Upper lobe of right lung (tissue), 1 donor: ENCODE results near the gene LHX4. TPM values are rescaled to one million over a fixed set of nuclear protein-coding genes. Genes with fewer than 3 reads are reported as not detected.

Source experiments
- ATAC-seq: fragments of 200-7000 bp; cut with Tn5 transposase; one replicate; pipeline ENCODE4 v1.9.1; 2020; ENCODE audit warnings: mild to moderate bottlenecking, moderate library complexity
- DNase-seq: peaks from one replicate; pipeline ENCODE4 v3.0.0-alpha.2; 2020
- H3K27ac ChIP-seq: fragments of 200-600 bp; one replicate; pipeline ENCODE4 v1.8.0; 2022
- H3K27me3 ChIP-seq: fragments of 200-600 bp; one replicate; pipeline ENCODE4 v1.8.0; 2022; ENCODE audit warnings: mild to moderate bottlenecking
- H3K36me3 ChIP-seq: fragments of 200-600 bp; one replicate; pipeline ENCODE4 v1.8.0; 2022
- H3K4me1 ChIP-seq: fragments of 200-600 bp; one replicate; pipeline ENCODE4 v1.8.0; 2022
- H3K4me3 ChIP-seq: fragments of 200-600 bp; one replicate; pipeline ENCODE4 v1.8.0; 2022; ENCODE audit warnings: mild to moderate bottlenecking
- H3K9me3 ChIP-seq: fragments of 200-600 bp; one replicate; pipeline ENCODE4 v1.8.0; 2022
- CTCF ChIP-seq: fragments of 200-600 bp; IDR thresholded peaks from one replicate; pipeline ENCODE4 v1.8.0; 2022; ENCODE audit warnings: antibody characterized with exemption
- intact Hi-C: fragments of 100-400 bp; cut with DNase I; formaldehyde crosslinking; loops from one replicate; pipeline ENCODE4 v1.11.0; 2022
- total RNA-seq: library from RNA; stranded (reverse); fragmentation: NEBNext Ultra II Directional; extraction: Animal tissue kit (Norgen Biotek cat#: 25700); gene quantifications from one replicate; pipeline ENCODE4 v1.2.1, GENCODE V29; 2021
- donor health status: DM: no; HTN: yes; CAD: no; lungs with severe emphysema.

LHX4 gene
- total RNA-seq, 1 donor from 2014 or later: not detected

GRCh38 chr1:180264595-180264994 lies 34.5 kb downstream of the LHX4 start:
- no peak overlapping the region for H3K27ac ChIP-seq
- no peak overlapping the region for H3K4me3 ChIP-seq
- no peaks in the 10 kb centered on the region for H3K36me3 ChIP-seq
- H3K4me1 ChIP-seq: no peaks in the 10 kb centered on the region
- ATAC-seq (no peak), DNase-seq (no peak)
- peaks cover 12% of the 10 kb centered on the region for H3K27me3 ChIP-seq
- no peak for TF ChIP-seq CTCF
- intact Hi-C loops: no loop called here
- H3K9me3 ChIP-seq: no peaks in the 10 kb centered on the region

GRCh38 chr1:180265201-180265600 lies 35.1 kb downstream of the LHX4 start:
- DNase-seq (no peak), ATAC-seq (no peak)
- H3K9me3 ChIP-seq: no peaks in the 10 kb centered on the region
- H3K27me3 ChIP-seq: peaks cover 9% of the 10 kb centered on the region
- H3K4me3 ChIP-seq: no peak overlapping the region
- no peaks in the 10 kb centered on the region for H3K4me1 ChIP-seq
- no peak overlapping the region for H3K27ac ChIP-seq
- TF ChIP-seq CTCF: no peak
- intact Hi-C loops: no loop called here
- no peaks in the 10 kb centered on the region for H3K36me3 ChIP-seq

- H3K36me3 ChIP-seq: no peaks in the 10 kb centered on the region
- DNase-seq: no peak
- no peak for ATAC-seq
- no peak overlapping the region for H3K27ac ChIP-seq
- H3K4me1 ChIP-seq: no peaks in the 10 kb centered on the region
- peaks cover 5% of the 10 kb centered on the region for H3K27me3 ChIP-seq
- H3K9me3 ChIP-seq: no peaks in the 10 kb centered on the region
- intact Hi-C loops: no loop called here
- TF ChIP-seq CTCF: no peak
- no peak overlapping the region for H3K4me3 ChIP-seq
These were observed 35.8 kb downstream of the LHX4 start for GRCh38 chr1:180265871-180266270.

- Histone ChIP-seq H3K36me3 (no peaks in the 10 kb centered on the region), H3K4me1 (no peaks in the 10 kb centered on the region), H3K9me3 (no peaks in the 10 kb centered on the region), H3K4me3 (no peak overlapping the region), H3K27me3 (peaks cover 5% of the 10 kb centered on the region), H3K27ac (no peak overlapping the region)
- no peak for TF ChIP-seq CTCF
- intact Hi-C loops: no loop called here
- ATAC-seq: no peak
- DNase-seq: no peak
These were observed 36.5 kb downstream of the LHX4 start for GRCh38 chr1:180266275-180267210.

- intact Hi-C loops: no loop called here
- H3K4me1 ChIP-seq: no peaks in the 10 kb centered on the region
- no peaks in the 10 kb centered on the region for H3K9me3 ChIP-seq
- no peak for TF ChIP-seq CTCF
- no peak for DNase-seq
- no peak overlapping the region for H3K4me3 ChIP-seq
- no peaks in the 10 kb centered on the region for H3K36me3 ChIP-seq
- no peak for ATAC-seq
- no peak overlapping the region for H3K27ac ChIP-seq
- H3K27me3 ChIP-seq: peaks cover 5% of the 10 kb centered on the region
These were observed 37.1 kb downstream of the LHX4 start for GRCh38 chr1:180267211-180267561.
